H9 (cell line): Measurements from ENCODE around the gene LCP1. TPM values are rescaled to one million over a fixed set of nuclear protein-coding genes. Genes with fewer than 3 reads are reported as not detected.

Experiments
- DNase-seq: peaks from one replicate; pipeline ENCODE4 v3.0.0-alpha.2; 2017
- H2AFZ ChIP-seq: one replicate; pipeline ENCODE4 v1.6.1; 2013; ENCODE audit warnings: mild to moderate bottlenecking, low read length, control low read depth, moderate library complexity
- H2AK5ac ChIP-seq: 2 replicates; pipeline ENCODE4 v1.6.1; 2013; ENCODE audit warnings: low read length, control low read depth, mixed read lengths; ENCODE audit not compliant: insufficient read length
- H2BK120ac ChIP-seq: one replicate; pipeline ENCODE4 v1.6.1; 2013; ENCODE audit warnings: low read depth, mild to moderate bottlenecking, low read length, control low read depth, inconsistent platforms; ENCODE audit not compliant: poor library complexity, severe bottlenecking
- H2BK12ac ChIP-seq: 2 replicates; pipeline ENCODE4 v1.6.1; 2013; ENCODE audit warnings: low read length, control low read depth, mixed read lengths, low read depth; ENCODE audit not compliant: insufficient read length
- H2BK15ac ChIP-seq: 2 replicates; pipeline ENCODE4 v1.6.1; 2013; ENCODE audit warnings: low read depth, low read length, control low read depth
- H2BK20ac ChIP-seq: one replicate; pipeline ENCODE4 v1.6.1; 2013; ENCODE audit warnings: low read depth, mild to moderate bottlenecking, low read length, control low read depth, inconsistent platforms; ENCODE audit not compliant: poor library complexity, severe bottlenecking
- H2BK5ac ChIP-seq: 2 replicates; pipeline ENCODE4 v1.6.1; 2013; ENCODE audit warnings: low read length, control low read depth, mixed read lengths; ENCODE audit not compliant: insufficient read length
- H3K14ac ChIP-seq: 2 replicates; pipeline ENCODE4 v1.6.1; 2013; ENCODE audit warnings: low read length, control low read depth; ENCODE audit not compliant: insufficient read depth
- H3K18ac ChIP-seq: 2 replicates; pipeline ENCODE4 v1.6.1; 2013; ENCODE audit warnings: low read depth, mild to moderate bottlenecking, mixed read lengths, low read length, control low read depth; ENCODE audit not compliant: insufficient read length
- H3K23ac ChIP-seq: 2 replicates; pipeline ENCODE4 v1.6.1; 2013; ENCODE audit warnings: low read length, control low read depth, mixed read lengths, low read depth; ENCODE audit not compliant: insufficient read length
- H3K23me2 ChIP-seq: 2 replicates; pipeline ENCODE4 v1.6.1; 2013; ENCODE audit warnings: low read depth, mild to moderate bottlenecking, mixed read lengths, low read length, control low read depth; ENCODE audit not compliant: insufficient read length, poor library complexity, severe bottlenecking
- H3K27ac ChIP-seq: 2 replicates; pipeline ENCODE4 v1.5.1; 2013; ENCODE audit warnings: low read length, control low read depth, mixed read lengths, low read depth; ENCODE audit not compliant: insufficient read length
- H3K27me3 ChIP-seq: 2 replicates; pipeline ENCODE4 v1.6.1; 2013; ENCODE audit warnings: low read length, control low read depth, inconsistent platforms; ENCODE audit not compliant: insufficient read depth
- H3K4ac ChIP-seq: 2 replicates; pipeline ENCODE4 v1.6.1; 2013; ENCODE audit warnings: low read depth, mild to moderate bottlenecking, control low read depth, inconsistent platforms, low read length, moderate library complexity
- H3K4me1 ChIP-seq: 2 replicates; pipeline ENCODE4 v1.6.1; 2013; ENCODE audit warnings: low read length, control low read depth, inconsistent platforms; ENCODE audit not compliant: insufficient read depth
- H3K4me2 ChIP-seq: 2 replicates; pipeline ENCODE4 v1.6.1; 2013; ENCODE audit warnings: low read length, control low read depth, mixed read lengths; ENCODE audit not compliant: insufficient read length, insufficient read depth
- H3K56ac ChIP-seq: 2 replicates; pipeline ENCODE4 v1.6.1; 2013; ENCODE audit warnings: low read depth, mild to moderate bottlenecking, mixed read lengths, low read length, control low read depth; ENCODE audit not compliant: insufficient read length
- H3K79me1 ChIP-seq: 2 replicates; pipeline ENCODE4 v1.6.1; 2013; ENCODE audit warnings: low read depth, mild to moderate bottlenecking, moderate library complexity, low read length, control low read depth, inconsistent platforms; ENCODE audit not compliant: insufficient read depth, poor library complexity, severe bottlenecking
- H3K79me2 ChIP-seq: 2 replicates; pipeline ENCODE4 v1.6.1; 2013; ENCODE audit warnings: low read length, control low read depth, inconsistent platforms; ENCODE audit not compliant: insufficient read depth
- H3K9ac ChIP-seq: 2 replicates; pipeline ENCODE4 v1.6.1; 2013; ENCODE audit warnings: low read length, control low read depth, mixed read lengths; ENCODE audit not compliant: insufficient read length; ENCODE audit errors: extremely low read depth
- H3K9me3 ChIP-seq: one replicate; pipeline ENCODE4 v1.6.1; 2013; ENCODE audit warnings: low read depth, low read length, inconsistent platforms; ENCODE audit not compliant: control insufficient read depth
- H3T11ph ChIP-seq: one replicate; pipeline ENCODE4 v1.6.1; 2013; ENCODE audit warnings: mild to moderate bottlenecking, low read length, control low read depth, inconsistent platforms
- H4K20me1 ChIP-seq: one replicate; pipeline ENCODE4 v1.6.1; 2013; ENCODE audit not compliant: control insufficient read depth, insufficient read length, insufficient read depth
- H4K5ac ChIP-seq: 2 replicates; pipeline ENCODE4 v1.6.1; 2013; ENCODE audit warnings: low read depth, mild to moderate bottlenecking, mixed read lengths, low read length, control low read depth; ENCODE audit not compliant: insufficient read length
- H4K8ac ChIP-seq: replicated peaks from 2 replicates; pipeline ENCODE4 v1.6.1; 2013; ENCODE audit warnings: low read length, control low read depth, mixed read lengths, low read depth; ENCODE audit not compliant: insufficient read length
- H4K91ac ChIP-seq: 2 replicates; pipeline ENCODE4 v1.6.1; 2013; ENCODE audit warnings: low read depth, mild to moderate bottlenecking, moderate library complexity, mixed read lengths, low read length, control low read depth; ENCODE audit not compliant: insufficient read length
- H3K27ac Mint-ChIP-seq, 3 experiments: 2 replicates in 2 of 3; 3 replicates in 1 of 3; pipeline ENCODE4 v1.8.0; 2020 to 2021; ENCODE audit warnings: mixed read lengths in 3 of 3, mild to moderate bottlenecking in 1 of 3, moderate library complexity in 1 of 3
- H3K27me3 Mint-ChIP-seq: 2 replicates; pipeline ENCODE4 v1.8.0; 2021; ENCODE audit warnings: low read depth, mild to moderate bottlenecking, moderate library complexity, mixed read lengths
- H3K36me3 Mint-ChIP-seq, 3 experiments: 2 replicates in 2 of 3; 3 replicates in 1 of 3; pipeline ENCODE4 v1.8.0; 2020 to 2021; ENCODE audit warnings: low read depth in 3 of 3, mixed read lengths in 3 of 3; ENCODE audit not compliant: insufficient read depth in 1 of 3
- H3K4me1 Mint-ChIP-seq, 2 experiments: 2 replicates each; pipeline ENCODE4 v1.8.0; 2020; ENCODE audit warnings: mixed read lengths in 2 of 2
- H3K4me3 Mint-ChIP-seq, 2 experiments: 2 replicates in 1 of 2; 3 replicates in 1 of 2; pipeline ENCODE4 v1.8.0; 2020 to 2021; ENCODE audit warnings: mild to moderate bottlenecking in 2 of 2, mixed read lengths in 2 of 2, moderate library complexity in 1 of 2
- H3K9me3 Mint-ChIP-seq, 2 experiments: 2 replicates in 1 of 2; 3 replicates in 1 of 2; pipeline ENCODE4 v1.8.0; 2020; ENCODE audit warnings: mild to moderate bottlenecking in 2 of 2, mixed read lengths in 2 of 2, moderate library complexity in 1 of 2
- WGBS: extraction: QIAGEN DNeasy Blood & Tissue Kit; methylation state at CpG from one replicate; pipeline ENCODE4 v1.1.7; 2013; ENCODE audit warnings: missing lambda C conversion rate, low lambda C conversion rate, mixed read lengths; ENCODE audit not compliant: insufficient read length; ENCODE audit errors: extremely low coverage; 5-methylcytosine and 5-hydroxymethylcytosine counted together
- total RNA-seq: library from RNA; stranded (reverse); gene quantifications from 2 replicates; pipeline ENCODE4 v1.2.1, GENCODE V29; 2021
- TF ChIP-seq, protein P1 (sequence below): fragments of 200-600 bp; sonication (generic); conservative IDR thresholded peaks from 3 replicates; pipeline ENCODE4 v1.8.0; 2021; ENCODE audit warnings: antibody characterized with exemption, mild to moderate bottlenecking

LCP1 gene
- total RNA-seq, 1 experiment from 2014 or later = 0.81 TPM

DNA sequence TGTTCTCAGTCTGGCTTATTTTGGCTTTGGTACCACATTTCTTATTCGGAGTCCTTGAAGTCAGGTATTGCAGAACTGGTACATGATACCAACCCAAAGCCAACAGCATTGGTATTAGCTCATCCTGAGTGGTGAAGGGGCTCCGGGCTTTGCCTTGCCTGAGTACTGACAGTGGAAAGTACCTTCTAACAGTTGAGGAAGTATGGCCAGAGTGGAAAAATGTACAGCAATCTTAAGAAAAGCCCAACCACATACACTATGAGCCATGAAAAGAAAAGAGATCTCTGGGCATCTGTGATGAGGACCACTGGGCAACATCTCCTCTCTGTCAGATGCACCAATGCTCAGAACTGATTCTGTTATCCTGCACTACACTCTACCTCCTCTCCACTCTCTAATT is 8.3 kb downstream of the LCP1 start:
- Histone ChIP-seq H3K23ac (no peak overlapping the region), H4K8ac (no peak overlapping the region), H3K9me3 (no peaks in the 10 kb centered on the region), H3K23me2 (no peaks in the 10 kb centered on the region), H2BK20ac (no peak overlapping the region), H3T11ph (no peak overlapping the region), H3K27me3 (no peaks in the 10 kb centered on the region), H2AK5ac (no peak overlapping the region), H3K56ac (no peak overlapping the region), H2BK12ac (no peak overlapping the region), H4K91ac (no peak overlapping the region), H2BK120ac (no peak overlapping the region), H2BK5ac (no peak overlapping the region), H3K27ac (no peak overlapping the region), H3K14ac (no peak overlapping the region), H3K4me1 (no peaks in the 10 kb centered on the region), H3K79me2 (no peaks in the 10 kb centered on the region), H4K20me1 (no peaks in the 10 kb centered on the region), H3K4ac (no peak overlapping the region), H3K18ac (no peak overlapping the region), H3K79me1 (no peaks in the 10 kb centered on the region), H2AFZ (no peak overlapping the region), H3K4me2 (no peak overlapping the region), H3K9ac (no peak overlapping the region), H2BK15ac (no peak overlapping the region), H4K5ac (no peak overlapping the region)
- Mint-ChIP-seq H3K27me3 (peaks cover 24% of the 10 kb centered on the region), H3K4me3 (no peak overlapping the region), H3K9me3 (no peaks in the 10 kb centered on the region), H3K27ac (no peak overlapping the region), H3K36me3 (no peaks in the 10 kb centered on the region), H3K4me1 (peaks cover 12 to 16% of the 10 kb centered on the region in 2 experiments)
- no CpG with 5 or more reads among the region's 2 CpGs for WGBS
- TF ChIP-seq, protein P1, sequence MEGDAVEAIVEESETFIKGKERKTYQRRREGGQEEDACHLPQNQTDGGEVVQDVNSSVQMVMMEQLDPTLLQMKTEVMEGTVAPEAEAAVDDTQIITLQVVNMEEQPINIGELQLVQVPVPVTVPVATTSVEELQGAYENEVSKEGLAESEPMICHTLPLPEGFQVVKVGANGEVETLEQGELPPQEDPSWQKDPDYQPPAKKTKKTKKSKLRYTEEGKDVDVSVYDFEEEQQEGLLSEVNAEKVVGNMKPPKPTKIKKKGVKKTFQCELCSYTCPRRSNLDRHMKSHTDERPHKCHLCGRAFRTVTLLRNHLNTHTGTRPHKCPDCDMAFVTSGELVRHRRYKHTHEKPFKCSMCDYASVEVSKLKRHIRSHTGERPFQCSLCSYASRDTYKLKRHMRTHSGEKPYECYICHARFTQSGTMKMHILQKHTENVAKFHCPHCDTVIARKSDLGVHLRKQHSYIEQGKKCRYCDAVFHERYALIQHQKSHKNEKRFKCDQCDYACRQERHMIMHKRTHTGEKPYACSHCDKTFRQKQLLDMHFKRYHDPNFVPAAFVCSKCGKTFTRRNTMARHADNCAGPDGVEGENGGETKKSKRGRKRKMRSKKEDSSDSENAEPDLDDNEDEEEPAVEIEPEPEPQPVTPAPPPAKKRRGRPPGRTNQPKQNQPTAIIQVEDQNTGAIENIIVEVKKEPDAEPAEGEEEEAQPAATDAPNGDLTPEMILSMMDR = no peak
- no peak for DNase-seq
